Fibroblast of skin of left biceps (primary cell): ENCODE measurements around the gene MXD4.
"Not testable (repeated sequence)": the region's sequence is repeated elsewhere in the genome, so short reads cannot be mapped to it uniquely, and the experiment has no call there.

ENCODE experiments used
- DNase-seq, 2 experiments: peaks; one replicate each; pipeline ENCODE4 v3.0.0-alpha.2; 2013; ENCODE audit warnings: low read depth in 2 of 2

MXD4 gene

DNA sequence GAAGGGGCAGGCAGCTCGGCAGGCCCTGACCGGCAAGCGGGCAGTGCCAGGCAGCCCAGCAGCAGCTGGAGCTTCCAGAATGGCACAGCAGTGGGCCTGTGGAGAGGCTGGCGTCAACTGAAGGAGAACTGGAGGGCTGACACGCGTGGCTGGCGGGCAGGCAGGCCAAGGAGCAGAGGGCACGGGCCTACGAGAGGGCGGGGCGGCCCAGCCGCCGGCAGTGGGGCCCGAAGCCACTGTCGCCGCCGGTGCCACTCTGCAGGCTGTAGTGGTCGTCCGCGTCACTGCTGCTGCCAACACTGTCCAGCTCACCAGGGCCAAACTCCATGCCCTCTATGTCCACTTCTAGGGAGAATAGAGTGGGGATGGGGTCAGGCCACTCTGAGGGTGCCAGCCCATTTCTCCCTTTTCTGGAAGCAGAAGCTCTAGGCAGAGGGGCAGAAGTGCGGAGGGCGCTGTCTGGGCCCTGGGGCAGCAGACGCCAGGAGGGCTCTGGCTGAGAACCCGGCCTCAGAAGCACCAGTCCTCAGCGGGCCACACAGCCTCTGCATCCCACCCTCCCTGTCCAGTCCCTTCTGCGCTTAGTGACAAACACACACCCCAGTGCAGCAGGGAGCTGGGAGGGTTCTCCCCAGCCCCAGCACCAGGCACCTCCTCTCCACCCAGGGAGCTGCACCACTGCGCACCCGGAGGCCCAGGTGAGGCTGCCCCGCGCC lies 11.4 kb downstream of the MXD4 start:
- no peak for DNase-seq

DNA sequence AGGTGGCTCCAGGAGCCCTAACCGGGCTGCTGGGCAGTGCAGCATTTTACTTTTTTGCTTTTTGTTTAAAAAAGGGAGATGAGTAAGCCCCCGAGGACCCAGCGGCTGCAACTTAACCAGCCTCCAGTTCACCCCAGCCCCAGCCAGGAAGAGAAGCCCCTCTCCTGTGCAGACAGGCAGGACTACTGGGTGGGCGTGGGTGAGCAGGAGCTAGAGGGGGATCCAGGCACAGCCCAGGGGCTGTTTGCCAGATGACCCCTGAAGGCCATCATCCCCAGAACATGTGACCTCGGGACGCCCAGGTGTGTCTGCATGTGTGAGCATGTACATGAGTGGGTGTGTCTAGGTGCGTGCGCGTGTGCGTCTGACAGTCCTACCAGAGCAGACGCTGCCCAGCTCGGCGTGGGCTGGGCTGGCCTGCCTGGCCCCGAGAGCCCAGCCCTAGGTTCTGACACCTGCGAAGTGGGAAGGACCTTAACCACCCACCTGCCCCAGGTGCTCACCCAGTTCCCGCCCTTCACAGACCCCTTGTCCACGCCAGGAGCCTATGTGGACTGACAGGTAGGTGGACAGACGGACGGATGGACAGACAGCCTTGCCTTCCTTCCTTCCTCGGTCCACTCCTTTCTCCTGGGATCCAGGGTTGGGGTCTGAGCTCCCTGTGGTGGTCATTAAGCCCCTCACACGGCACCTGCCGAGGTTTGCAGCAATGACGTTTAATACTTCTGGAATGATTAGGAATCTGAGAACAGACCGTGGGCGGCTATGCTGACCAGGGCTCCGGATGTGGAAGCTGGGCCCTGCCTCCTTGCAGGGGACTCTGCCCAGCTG lies 12.2 kb downstream of the MXD4 start:
- DNase-seq, result no peak

DNA sequence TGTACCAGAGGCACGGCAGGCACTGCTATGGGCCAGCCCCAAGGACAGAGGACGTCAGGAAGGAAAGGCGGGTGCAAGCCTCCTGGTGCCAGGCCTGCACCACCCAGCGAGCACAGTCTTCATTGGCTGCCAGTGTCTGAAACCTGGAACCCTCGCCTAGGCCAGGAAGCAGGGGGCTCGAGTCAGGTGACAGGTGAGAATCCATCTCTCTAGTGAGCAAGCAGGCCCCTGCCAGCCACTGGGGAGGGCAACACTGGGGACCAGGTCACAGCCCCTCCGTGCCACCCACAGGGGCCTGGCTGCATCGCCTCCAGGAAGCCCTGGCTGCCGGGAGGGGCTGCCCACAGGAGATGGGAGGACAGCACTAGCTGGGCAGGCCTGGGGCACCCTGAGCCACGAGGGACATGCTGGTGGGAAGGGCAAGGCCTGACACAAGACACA lies 13.1 kb downstream of the MXD4 start:
- no peak for DNase-seq

DNA sequence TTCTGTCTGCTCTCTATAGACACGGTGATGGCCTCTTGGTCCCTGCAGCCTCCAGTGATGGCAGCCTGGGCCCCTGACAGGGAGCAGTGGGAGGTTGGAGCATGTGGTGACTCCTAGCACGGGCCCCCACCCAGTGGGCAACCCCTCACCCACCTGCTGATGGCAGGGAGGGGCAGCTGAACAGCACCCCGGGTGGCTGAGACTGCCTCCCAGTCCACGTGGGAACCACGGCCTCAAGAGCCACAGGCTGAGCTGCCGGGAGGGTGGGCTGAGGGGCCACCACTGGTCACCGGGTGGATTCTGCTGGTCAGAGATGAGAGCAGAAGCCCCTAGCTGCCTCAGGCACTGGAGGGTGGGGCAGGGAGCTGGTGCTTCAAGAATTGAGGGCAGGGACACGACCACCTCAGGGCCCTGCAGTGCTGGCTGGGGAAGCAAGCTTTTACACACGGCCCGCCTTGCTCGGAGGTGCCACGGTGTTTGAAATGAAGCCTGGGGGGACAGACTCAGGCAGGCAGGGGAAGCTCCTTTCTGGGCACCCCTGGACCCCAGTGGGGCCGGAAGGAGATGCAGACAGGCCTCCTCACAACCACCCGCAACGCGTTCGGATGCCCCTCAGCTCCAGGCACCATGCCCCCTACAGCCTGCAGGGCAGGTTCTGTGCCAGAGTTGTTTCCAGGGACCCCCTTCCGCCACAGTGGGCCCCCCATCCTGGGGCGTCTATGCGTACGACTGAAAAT lies 13.7 kb downstream of the MXD4 start:
- DNase-seq, result no peak

DNA sequence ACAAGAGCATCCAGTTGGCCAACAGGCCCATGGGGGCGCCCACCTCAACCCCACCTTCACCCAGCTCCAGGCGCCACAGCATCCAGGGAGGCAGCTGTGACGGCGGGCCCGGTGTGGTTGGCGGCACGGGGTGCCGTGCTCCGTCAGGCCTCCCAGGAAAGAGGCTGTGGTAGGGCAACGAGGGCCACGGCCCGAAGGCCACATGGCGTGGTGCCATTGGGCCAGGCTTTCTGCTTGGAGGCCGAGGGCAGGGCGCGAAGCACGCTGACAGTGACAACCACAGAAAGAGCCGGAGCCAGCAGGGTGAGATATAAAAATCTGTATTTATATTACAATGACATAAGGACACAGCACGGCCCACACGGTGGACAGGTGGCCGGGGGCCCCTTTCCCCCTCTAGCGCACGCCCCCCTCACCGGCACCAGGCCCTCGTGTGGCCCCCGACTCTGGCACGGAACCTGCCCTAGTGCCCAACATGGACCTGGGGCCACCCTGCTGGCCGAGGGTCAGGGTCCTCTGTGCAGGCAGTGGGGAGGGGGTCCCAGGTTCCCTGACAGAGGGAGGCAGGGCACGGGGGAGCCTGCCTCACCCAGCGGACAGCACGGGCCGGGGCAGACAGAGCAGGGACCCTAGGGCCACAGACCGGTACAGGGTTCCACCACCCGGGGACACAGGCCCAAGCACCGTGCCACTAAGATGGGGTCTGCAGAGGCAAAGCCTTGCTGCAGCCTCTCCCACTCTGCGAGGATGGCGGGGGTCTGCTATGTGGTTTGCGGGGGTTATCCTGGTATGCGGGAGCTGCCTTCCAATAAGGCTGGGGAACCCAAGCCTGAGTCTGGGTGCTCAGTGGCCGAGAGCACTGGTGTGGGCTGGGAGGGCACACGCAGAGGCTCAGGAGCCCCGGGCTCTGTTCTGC lies 14.5 kb downstream of the MXD4 start:
- DNase-seq, result no peak

DNA sequence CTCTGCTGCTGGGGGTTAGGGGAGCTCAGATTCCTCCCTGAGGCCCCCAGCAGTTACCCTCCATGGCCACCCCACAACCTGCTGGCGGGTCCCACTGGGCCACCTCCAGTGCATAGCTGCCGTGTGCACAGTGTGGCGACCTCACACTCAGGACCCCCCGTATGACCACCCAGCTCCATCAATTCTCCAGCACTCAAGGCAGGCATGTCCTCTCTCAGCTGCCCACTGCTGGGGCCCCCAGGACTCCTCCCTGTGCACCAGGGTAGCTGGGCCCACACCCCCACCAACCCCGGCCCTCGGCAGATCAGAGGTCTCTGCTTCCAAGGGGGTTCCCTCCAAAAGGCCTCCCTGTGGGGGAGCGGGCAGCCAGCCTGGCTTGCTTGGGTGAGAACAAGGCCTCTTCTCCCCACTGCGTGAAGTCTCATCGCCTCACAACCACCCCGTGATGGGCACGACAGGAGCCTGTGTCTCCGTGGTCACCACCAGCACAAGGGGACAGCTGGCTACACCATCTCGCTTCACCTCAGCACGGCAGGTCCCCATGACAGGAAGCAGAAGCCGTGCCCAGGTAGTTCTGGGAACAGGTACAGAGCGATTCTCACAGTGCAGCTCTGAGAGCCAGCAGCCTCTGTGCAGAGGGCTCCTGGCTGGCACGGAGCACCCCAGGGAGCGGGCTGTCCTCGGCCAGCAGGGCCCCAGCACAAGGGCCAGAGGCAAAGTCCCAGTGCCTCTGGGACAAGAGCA lies 15.4 kb downstream of the MXD4 start:
- no peak for DNase-seq

DNA sequence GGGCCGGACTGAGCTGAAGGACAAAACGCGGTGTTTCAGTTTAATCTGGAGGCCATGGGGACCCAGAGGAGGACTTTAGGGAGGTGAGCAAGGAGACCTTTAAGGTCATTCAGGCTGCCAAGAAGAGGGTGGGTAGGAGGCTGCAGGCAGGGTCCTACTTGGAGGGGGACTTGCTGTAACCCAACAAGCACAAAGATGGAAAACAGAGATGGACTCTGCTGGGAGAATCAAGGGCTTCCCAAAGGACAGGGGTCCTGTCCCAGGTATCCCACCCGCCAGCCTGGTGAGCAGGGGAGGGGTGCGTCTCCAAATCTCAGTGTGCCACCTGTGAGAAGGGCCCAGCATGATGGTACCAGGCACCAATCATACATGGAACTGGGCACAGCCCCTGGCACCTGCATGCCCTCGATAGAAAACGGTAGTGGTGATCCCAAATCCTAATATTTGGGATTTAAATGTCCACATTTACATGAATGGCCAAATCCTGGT lies 16.1 kb downstream of the MXD4 start:
- no peak for DNase-seq

DNA sequence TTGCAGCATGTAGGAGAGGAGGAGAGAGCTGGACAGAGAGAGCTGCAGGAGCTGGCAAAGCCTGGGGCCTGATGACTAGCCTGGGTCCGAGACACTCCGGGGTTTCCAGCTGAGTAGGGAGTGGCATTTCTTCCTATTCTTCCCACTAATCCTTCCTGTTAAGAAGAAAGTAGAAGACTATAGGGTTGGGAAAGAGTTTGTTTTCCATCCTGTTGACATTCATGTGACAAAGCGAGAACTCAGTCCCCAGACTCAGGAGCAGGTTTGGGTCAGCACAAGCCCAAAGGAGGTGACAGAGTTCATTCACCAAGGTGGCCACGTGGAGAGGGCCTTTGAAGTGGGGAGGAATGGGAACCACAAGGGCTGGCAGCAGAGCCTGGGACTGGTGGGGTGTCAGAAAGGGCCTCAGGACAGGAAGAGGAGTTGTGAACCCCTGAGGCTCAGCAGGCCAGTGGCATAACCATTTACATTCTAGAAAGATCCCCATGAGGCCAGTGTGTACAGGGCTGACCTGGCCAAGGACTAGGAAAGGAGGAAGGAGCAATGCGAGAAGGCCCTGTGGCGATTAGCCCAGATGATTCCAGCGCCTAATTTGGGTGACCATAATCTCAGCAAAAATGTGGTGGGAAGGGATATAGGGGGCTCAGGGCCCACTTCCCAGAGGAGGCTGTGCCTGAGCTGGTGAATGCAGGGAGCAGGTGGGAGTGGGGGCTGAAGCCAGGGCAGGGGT lies 16.7 kb downstream of the MXD4 start:
- DNase-seq, result no peak

DNA sequence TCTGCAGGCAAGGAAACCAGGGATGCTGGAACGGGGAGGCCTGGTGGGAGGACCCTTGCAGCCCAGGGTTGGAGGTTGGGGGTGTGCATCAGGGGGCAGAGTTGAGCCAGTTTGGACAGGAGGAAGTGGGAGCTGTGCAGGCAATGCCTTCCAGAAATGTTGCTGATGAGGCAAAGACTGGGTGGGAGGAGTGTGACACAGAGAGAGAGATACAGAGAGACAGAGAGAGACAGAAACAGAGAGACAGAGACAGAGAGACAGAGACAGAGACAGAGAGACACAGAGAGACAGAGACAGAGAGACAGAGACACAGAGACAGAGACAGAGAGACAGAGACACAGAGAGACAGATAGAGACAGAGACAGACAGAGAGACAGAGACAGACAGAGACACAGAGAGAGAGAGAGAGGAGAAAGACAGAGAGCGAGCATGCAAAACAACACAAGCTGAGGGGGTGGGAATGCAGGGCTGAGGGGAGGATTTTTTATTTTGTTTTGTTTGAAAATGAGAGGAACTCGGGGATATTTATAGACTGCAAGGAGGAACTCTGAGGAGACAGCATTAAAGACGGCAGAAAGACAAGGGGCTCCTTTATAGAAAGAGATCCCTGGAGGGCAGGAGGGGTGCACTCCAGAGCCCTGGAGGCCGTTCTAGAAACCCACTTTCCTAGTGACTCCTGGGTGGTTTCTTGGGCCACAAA lies 18.1 kb downstream of the MXD4 start:
- no peak for DNase-seq

DNA sequence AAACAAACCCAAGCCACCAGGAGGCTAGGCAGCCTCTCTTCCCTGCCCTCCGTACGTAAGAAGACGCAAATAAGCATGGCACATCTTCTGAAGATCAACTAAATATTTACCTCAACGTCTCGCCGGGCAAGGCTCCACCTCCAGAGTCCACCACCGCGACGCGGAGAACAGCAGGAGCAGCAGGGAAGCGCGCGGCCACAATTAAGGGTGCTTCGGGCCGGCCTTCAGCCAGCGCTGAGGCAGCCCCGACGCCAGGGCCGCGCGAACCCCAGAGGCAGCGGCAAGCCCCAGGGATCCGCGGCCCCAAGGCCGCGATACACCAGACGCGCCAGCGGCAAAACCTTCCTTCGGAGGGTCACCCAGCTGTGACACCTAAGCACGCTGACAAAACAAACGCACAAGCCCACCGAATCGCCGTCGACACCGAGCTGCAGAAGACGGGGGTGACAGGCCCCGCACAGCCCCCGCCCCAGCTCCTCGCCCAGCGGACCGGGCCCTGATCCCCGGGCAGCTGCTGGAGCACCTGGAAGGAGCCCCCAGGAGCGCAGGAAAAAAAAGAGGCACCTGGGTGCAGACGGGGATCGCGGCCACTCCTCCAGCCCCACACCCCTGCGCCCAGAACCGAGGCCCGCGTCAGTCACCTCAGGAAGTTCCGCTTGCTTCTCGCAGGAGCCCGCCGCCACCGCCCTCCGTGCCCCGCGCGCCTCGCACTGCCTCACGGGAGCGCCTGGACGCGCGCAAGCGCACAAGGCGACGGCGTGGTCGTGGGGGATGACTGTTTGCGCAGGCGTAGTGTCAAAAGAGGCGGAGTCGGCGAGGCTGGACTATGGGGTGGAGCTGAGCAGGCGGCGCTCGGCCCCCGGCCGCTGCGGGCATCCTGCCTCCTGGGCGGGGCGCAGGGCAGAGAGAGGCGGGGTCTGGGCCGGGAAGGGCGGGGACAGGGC lies 20.2 kb downstream of the MXD4 start, which contains the start of the genes HAUS3 and POLN:
HAUS3 (minus strand) TSS at position 712 of the 944 bp plus-strand sequence. CDS start 1,175 bp downstream, outside the sequence.
POLN (minus strand) TSS at position 712 of the 944 bp plus-strand sequence. CDS start 12,890 bp downstream, outside the sequence.
- peak; percentile 90 to 92 for DNase-seq

DNA sequence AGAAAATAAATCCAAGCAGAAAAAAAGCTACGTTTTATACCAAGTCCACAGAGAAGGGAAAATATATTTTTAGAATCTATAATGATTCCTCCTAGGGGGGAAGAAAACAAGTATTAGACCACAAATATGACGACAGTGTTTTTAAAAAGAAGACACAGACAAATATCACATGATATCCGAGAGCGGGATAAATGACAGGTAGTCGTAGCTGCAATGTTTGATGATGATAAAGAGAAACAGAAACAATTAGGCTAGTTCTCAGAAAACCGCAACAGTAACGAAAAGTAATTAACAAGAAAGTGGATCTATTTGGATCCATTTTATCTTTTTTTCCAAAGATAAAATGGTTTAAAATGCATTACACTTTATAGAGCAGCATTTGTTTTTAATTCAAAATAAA lies 20.9 kb downstream of the MXD4 start:
- DNase-seq, result no peak

DNA sequence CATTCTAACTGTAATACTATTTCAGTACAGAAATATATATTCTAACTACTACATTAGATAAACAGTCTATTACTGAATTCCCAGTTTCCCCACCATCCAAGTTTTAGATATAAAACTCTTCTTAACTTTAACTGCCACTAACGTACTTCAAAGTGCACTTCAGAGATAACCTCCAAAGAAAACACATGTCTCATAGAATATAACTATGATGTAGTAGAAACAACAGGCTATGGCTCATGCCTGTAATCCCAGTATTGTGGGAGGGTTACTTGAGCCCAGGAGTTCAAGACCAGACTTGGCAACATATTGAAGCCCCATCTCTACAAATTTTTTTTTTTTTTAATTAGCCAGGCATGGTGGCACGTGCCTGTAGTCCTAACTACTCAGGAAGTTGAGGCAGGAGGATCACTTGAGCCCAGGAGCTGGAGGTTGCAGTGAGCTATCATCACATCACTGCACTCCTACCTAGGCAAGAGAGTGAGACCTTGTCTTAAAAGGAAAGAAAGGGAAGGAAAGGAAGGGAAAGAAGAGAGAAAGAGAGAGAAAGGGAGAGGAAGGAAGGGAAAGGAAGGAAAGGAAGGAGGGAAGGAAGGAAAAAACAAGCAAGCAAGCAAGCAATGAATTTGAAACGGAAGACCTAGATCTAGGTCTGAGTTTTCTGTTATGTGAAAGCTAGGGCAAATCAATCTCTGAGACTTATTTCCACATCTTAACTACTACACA lies 24.8 kb downstream of the MXD4 start:
- DNase-seq, result no peak

DNA sequence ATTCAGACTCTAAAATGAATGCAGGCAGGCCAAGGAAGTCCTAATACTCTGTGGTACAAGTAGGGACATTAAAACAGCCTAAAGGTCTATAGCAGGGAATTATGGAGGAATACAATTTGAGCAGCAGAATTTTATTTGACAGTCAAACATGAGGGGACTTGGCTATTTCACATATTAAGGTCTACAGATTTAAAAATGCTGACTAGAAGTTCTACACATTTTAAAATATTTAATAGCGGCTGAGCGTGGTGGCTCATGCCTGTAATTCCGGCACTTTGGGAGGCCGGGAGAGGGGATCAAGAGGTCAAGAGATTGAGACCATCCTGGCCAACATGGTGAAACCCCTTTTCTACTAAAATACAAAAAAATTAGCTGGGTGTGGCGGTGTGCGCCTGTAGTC lies 30.8 kb downstream of the MXD4 start:
- DNase-seq, result no peak

DNA sequence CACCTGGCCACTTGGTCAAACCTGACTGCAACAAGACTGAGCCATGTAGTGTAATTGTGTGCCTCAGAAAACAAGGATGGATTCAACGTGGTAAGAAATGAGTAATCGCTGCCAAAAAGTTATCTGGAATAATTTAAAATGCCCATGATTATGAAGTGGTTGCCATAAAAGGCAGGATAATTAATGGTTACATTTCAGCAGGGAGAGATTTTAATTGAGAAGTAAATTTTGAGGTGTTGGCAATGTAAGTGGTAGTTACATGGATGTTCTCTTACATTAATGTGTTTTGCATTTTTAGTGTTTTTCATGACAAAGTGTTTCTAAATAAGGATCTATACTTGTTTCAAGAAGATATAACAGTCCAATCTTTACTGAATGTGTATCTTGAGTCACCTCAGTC lies 35.6 kb downstream of the MXD4 start:
- DNase-seq, result no peak

DNA sequence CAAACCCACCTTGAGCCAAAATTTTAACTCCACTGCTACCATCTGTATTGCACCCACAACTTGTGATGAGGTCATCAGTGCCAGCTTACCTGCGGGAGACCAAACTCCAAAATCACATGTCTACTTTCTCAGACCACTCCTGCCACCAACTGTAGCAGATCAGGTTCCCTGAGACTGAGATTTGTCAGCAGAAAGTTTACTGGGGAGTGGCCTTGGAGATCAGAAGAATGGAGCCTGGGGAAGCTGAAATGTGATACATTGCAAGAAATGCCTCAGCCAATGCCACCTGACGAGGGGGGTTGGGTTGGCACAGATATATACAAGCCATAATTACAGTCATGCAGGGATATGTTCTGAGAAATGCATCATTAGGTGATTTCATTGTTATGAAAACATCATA lies 39.1 kb downstream of the MXD4 start:
- DNase-seq, result no peak

DNA sequence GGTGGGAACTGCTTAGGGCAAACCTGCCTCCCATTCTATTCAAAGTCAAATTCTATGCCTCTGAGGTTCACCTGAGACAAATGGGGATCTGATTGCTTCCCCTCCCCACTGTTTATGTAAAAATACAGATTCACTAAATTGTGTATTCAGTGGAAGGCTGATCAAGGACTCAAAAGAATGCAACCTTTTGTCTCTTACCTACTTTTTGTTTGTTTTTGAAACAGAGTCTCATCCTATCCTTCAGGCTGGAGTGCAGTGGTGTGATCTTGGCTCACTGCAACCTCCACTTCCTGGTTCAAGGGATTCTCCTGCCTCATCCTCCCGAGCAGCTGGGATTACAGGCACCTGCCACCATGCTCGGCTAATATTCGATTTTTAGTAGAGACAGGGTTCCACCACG lies 40.5 kb downstream of the MXD4 start:
- DNase-seq, result not testable (repeated sequence)

DNA sequence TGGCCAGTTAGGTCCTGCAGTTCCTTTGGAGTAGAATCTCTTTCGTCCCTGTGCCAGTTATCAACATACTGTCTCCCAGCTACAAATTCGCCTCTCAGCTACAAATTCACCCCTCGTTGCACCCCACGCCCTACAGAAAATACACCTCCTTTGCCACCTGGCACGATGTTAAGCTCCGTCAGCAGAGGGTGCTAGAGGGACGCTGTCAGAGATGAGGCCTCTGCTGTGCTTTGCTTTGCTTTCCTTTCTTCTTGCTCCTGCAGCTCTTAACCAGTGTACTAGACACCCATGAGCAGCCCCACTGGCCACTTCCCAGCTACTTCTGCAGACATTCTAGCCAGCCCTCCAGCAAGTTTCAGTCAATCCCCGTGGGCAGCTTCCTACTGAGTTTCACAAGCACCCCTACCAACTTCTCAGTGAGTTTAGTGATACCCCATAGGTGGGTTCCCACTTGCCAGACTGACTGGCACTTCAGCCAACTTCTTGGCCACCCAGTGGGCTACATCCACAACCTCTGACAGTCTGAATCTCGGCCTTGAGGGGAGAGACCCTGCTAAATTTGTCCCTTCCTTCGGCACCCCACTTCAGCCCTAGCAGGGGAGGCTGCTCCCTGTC lies 41.8 kb downstream of the MXD4 start:
- DNase-seq, result peak in 1 of 2 experiments; percentile 25
